GM13977 (cell line): ENCODE measurements around the gene BTBD9.
A peak's percentile ranks its signal among the peaks of the same experiment; 100 is the strongest.

ENCODE experiments used
- DNase-seq: peaks from one replicate; pipeline ENCODE4 v3.0.0; 2012; ENCODE audit warnings: low spot score
- in situ Hi-C: fragments of 300-500 bp; cut with MboI; formaldehyde crosslinking; loops from one replicate; pipeline ENCODE4 v1.12.0; 2022; ENCODE audit warnings: low sequenced_read_pairs, low pct_unique_long_range_greater_than_20kb, mixed read lengths, inconsistent platforms; ENCODE audit not compliant: unreplicated experiment
- TF ChIP-seq, protein P1 (sequence below): IDR thresholded peaks from 2 replicates; pipeline ENCODE4 v1.5.1; 2012; ENCODE audit warnings: mild to moderate bottlenecking, control low read depth; ENCODE audit not compliant: insufficient read depth; ENCODE audit errors: extremely low read depth, missing control alignments

BTBD9 gene

DNA sequence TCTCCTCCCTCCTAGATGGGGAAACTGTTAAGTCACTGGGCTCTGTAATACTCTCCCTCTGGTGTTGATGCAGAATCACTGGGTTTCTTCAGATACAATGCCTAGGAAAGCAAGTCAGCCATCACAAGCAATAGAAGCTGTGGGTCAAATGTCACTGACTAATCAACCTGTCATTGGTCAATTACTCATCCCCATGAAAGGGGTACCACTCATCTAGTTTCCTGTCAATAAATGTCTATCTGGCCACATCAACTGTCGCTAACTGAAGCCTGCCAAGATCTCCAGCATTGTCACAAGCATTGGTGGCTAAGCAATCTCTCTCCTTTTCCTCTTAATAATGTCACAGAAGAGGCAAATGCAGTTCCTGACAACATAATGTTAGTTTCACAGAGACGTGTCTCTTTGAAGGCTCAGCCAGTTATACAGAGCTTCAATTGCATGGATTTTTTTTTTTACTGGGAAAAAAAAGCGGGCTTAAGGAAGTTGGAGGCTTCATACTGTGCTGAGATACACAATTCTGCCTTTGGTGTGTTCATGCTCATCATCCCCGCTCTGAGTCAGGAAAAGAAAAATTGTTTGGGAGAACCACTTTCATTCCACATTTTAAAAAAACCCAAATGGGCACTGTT lies 355.9 kb downstream of the BTBD9 start:
- no peak for DNase-seq
- in situ Hi-C loops = no loop called here
- TF ChIP-seq, protein P1, sequence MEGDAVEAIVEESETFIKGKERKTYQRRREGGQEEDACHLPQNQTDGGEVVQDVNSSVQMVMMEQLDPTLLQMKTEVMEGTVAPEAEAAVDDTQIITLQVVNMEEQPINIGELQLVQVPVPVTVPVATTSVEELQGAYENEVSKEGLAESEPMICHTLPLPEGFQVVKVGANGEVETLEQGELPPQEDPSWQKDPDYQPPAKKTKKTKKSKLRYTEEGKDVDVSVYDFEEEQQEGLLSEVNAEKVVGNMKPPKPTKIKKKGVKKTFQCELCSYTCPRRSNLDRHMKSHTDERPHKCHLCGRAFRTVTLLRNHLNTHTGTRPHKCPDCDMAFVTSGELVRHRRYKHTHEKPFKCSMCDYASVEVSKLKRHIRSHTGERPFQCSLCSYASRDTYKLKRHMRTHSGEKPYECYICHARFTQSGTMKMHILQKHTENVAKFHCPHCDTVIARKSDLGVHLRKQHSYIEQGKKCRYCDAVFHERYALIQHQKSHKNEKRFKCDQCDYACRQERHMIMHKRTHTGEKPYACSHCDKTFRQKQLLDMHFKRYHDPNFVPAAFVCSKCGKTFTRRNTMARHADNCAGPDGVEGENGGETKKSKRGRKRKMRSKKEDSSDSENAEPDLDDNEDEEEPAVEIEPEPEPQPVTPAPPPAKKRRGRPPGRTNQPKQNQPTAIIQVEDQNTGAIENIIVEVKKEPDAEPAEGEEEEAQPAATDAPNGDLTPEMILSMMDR = no peak

DNA sequence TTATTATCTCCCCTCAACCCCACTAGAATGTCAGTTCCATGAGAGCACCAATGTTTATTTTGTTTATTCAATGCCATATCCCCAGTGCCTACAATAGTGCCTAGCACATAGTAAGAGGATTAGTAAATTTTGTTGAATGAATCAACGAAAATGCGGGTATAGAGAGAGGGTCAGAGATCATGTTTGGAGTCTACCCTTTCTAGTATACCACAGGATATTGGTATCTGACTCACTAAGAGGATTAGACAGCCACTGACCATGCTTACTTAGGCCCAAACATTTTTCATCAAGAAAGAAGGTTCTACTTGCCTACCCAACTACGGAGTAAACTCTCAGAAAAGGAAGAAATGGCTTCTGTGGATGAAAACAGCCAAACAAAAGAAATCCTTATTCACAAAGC lies 356.8 kb downstream of the BTBD9 start:
- no peak for DNase-seq
- in situ Hi-C loops = no loop called here
- TF ChIP-seq, protein P1 = no peak

DNA sequence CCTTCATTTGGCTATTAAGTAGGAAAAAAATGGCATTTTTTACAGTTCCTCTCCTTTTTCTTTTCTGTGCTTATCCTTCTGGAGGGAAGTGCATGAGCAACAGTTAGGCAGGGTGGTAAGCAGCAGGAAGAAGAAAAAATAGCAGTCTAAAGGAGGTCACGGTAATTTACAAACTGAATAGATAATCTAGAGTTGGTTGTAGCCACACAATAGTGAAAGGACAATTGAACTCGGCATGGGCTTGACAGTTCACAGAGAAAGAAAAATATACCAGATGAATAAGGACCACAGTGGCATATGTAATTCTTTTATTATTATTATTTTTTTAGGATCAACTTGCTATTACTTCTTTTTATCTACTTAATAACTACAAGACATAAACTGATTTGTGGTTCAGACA lies 358.6 kb downstream of the BTBD9 start:
- TF ChIP-seq, protein P1 = no peak
- in situ Hi-C loops = no loop called here

DNA sequence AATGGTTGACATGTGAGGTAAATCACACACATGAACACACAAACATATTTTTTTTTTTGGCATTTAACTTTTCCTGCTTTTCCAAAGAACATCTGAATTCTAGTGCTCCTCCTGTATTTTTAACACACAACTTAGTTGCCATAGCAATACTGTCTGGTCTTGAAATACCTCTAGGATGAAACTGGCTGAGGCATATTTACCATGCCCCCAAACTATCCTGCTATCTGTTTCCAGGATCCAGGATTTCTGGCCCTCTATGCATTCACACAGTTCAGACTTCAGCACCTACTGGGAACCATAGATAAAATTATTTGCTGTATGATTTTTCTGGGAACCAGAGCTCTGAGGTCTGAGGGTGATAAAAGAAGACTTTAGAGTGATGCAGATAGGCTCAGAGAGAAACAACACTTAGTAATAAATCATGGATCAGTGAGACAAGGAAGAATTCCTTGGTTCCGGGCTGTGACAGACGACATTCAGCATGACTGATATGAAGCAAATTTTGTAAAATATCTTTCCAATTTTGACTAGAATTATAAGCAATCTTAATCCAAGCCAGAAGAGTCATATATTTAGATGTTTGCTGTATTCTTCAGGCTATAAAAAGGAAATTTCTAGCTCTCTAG lies 359.7 kb downstream of the BTBD9 start:
- in situ Hi-C loops = no loop called here
- no peak for DNase-seq
- TF ChIP-seq, protein P1 = no peak

More for the DNA sequence above, 358.6 kb downstream of the BTBD9 start:
- DNase-seq = no peak

DNA sequence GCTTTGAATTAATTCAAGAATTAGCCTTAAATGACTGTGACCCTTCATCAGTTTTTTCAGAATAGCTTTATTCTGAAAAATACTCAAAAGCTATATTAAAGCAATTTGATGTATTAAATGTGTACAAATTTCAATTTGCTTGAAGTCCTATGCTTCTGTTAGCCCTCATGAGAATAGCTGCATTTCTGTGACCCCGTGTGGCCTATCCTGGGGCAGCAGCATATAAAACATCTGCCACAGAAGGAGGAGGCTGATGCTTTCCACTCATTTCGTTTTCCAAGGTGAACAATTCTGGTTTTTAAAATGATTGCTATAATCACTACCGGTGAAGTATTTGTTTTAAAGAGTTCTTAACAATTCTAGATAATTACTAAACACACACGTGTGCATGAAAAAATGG lies 360.3 kb downstream of the BTBD9 start:
- TF ChIP-seq, protein P1 = peak; percentile 38
- in situ Hi-C loops = no loop called here
- no peak for DNase-seq

DNA sequence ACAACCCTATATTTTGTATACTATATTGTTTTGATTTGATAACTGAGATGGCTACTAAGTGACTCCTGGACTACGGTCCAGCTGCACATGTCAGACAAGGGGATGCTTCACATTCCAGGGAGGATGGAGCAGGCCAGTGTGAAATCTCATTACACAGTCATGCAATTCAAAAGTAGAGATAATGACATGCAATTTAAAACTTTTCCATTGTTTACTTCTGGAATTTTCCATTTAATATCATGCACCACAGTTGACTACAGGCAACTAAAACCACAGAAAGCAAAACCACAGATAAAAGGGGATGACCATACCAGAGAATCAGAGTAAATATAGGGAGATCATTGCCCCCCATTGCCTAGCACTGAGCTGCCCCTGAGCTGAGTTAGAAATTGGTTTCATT lies 366.4 kb downstream of the BTBD9 start:
- in situ Hi-C loops = no loop called here
- TF ChIP-seq, protein P1 = no peak
- no peak for DNase-seq
